HG02870 (cell line): ENCODE measurements around the gene SLC38A8.

ENCODE experiments used
- ATAC-seq: cut with Tn5 transposase; IDR thresholded peaks from one replicate; pipeline ENCODE4 v1.9.1; 2021; ENCODE audit warnings: mild to moderate bottlenecking, moderate library complexity; ENCODE audit not compliant: unreplicated experiment

The SLC38A8 gene

DNA sequence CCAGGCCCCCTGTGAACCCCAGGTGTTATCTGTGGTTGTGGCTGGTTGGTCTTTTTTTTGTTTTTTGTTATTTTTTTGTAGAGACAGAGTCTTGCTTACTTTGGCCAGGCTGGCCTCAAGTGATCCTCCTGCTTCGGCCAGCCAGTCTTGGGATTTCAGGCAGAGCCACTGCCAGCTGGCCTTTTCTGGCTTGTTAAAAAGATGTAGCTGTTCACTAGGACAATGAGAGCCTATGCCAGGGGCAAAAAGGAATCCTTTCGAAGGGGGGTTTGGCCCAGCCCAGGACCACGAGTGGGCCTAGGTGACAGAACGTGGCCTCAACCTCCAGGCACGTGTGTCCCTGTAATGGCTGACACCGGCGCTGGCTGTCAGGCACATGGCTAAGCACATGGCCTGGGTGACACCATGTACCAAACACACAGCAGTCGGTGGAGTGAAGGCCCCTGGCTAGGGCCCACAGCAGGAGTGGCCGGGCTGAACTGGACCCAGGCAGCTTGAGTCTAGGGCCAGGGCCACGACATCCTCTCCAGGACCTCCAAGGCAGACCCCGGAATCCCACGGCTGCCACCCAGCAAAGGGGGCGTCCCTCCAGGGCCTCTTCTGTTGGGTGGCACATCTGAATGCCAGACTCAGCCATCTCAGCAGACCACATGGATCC lies 6.9 kb upstream of the SLC38A8 start:
- no peak for ATAC-seq

DNA sequence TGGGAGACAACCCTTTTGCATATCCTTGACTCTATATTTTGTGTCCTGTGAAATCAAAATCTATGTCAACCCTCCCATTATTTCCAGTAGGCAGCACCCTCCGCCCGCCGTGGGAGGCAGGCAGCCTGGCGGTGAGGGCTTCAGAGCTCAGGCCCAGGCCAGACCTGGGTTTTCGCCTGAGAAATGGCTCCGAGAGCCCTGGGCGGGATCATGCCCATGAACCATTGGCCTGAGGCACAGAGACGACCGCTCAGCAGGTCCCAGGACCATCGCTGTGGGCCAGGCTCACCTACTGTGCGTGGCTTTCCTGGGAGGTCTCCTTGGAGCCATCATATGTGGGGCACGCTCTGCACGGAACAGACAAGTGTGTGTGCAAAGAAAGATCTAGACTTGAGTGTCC lies 6.3 kb upstream of the SLC38A8 start:
- ATAC-seq, result no peak

DNA sequence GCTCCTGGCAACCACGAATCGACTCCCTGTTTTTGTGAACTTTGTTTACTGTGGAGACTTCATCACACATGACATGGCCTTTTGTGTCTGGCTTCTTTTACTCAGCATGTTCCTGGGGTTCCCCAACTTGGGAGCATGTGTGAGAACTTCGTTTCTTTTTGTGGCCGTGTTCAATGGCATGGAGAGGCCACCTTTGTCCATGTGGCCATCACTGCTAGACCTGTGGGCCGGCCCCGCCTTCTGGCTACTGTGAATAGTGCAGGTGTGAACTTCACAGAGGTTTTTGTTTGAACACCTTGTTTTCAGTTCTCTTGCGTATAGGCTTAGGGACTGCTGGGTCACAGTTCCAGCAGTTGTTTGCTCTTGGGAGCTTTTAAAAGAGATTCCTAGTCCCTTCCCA lies 5.7 kb upstream of the SLC38A8 start:
- no peak for ATAC-seq

DNA sequence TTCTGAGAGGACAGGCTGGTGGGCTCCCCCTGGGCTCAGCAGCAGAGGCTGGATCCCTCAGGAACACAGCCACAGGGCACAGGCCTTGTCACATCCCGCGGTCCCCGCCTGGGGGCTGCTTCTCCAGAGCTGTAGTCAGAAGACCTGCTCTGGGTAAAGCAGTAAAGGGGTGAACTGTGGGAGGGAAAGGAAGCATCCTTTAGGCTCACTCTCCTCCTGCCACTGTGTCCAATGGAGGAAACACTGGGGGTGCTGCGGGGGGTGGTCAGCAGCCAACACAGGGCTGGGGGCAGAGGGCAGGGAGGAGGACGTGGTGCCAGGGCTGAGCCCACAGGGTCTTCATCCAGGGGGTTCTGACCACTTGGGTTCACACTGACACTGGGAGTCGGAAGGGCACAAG lies 5.0 kb upstream of the SLC38A8 start:
- ATAC-seq, result no peak

DNA sequence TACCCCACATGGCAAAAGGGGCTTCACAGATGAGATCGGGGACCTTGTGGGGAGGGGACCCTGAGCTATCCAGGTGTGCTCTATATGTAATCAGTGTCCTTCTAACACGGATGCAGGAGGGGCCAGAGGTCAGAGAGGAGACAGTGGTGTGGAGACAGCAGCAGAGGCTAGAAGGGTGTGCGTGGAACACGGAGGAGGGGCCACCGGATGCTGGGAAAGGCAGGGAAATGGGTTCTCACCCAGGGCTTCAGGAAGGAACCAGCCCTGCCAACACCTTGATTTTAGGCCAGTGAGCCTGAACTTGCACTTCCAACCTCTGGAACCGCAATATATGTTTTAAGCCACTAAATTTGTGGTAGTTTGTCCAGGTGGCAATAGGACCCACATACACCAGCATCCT lies 4.6 kb upstream of the SLC38A8 start:
- no peak for ATAC-seq

DNA sequence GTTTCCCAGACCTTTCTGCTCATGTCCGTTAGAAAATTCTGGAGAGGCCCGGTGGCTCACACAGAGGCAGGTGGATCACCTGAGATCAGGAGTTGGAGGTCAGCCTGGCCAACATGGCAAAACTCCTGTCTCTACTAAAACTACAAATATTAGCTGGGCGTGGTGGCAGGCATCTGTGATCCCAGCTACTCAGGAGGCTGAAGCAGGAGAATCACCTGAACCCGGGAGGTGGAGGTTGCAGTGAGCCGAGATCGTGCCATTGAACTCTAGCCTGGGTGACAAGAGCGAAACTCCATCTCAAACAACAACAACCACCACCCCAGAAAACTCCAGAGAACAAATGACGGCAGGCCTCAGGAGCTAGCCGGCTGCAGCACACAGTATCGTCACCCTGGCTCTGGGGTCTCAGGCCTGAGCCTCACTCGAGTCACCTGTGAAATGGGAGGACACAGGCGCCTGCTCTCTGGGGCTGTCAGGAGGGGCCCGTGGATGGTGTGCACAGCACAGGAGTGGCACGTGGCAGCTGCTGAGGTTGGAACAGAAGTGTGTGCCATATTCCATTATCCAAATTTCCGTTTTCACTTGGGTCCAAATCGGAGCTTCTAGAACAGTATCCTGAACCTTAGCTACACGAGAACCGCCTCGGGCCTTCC lies 3.3 kb upstream of the SLC38A8 start:
- ATAC-seq, result no peak

DNA sequence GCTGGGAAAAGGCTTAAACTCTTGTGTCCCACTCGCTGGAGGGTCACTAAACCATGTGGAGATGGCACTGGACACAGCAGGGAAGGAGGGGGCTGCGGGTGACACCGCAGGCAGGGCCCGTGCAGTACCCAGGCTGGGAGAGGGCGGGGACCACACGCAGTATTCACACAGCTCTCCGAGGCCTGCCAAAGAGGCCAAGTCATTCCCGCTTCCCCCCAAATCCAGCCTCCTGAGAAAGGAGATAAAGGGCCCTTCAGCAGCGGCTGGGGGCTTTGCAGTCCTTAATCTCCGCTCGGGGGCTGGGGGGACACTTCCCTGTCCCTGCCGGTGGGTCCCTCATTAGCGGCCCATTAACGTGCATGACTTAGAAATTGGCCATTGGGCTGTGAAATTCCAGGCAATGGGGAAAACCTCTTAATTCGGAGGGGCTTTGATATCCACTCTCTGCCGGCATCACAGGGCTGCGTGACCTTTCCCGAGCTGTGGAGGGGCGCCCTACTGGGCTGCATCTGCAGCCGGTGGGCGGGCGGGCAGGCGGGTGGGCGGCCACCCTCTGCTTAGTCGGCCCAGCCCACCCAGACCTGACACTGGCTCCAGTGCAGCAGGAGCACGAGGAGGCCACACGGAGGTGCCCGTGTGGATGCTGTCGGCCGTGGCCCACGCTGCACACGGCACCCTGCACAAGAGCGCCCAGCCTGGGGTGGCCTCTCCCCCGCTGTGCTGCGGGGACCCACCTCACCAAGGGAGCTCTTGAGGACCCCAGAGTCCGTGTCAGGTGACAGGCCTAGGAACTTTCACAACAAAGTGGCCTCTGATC lies 2.6 kb upstream of the SLC38A8 start:
- ATAC-seq, result no peak

DNA sequence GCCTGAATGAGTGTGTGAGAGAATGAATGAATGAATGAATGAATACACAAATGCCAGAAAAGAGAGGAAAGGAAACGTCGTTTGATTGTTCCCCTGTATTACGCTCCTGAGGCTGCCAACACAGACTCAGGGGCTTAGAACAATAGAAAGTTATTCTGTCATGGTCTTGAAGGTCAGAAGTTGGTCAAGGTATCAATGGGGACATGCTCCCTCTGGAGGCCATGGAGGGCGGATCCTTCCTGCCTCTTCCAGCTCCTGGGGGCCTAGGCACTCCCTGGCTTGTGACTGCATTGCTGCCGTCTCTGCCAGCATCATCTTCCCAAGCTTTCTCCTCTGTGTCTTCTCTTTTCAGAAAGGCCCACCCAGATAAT lies 1.5 kb upstream of the SLC38A8 start:
- no peak for ATAC-seq

DNA sequence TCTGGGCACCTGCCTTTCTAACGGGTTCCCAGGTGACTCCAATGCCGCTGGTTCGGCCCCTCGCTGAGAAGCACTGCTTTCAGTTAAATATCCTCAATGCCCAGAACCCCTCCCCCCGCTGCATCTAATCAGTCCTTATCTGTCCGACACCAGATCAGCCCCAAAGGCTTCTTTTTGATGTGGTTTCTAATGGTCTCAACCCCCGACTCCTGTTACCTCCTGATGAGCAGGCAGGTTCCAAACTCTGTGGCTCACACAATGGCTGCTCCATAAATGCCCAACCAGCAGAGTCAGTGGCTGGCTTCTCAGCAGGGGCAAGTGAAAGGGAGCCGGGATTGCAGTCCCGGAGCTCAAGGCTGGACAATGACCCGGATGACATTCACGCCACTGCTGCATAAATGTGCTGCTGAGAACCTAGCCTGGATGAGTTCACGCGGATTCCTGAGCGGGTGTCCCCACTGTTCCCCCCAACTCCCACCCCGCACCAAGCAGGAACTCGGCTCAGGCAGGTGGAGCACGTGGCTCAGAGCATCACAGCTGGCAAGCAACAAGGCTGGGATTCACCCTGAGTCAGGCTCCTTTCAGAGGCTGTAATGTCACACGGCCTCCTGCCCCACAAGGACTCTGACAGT lies 1.0 kb upstream of the SLC38A8 start:
- no peak for ATAC-seq

DNA sequence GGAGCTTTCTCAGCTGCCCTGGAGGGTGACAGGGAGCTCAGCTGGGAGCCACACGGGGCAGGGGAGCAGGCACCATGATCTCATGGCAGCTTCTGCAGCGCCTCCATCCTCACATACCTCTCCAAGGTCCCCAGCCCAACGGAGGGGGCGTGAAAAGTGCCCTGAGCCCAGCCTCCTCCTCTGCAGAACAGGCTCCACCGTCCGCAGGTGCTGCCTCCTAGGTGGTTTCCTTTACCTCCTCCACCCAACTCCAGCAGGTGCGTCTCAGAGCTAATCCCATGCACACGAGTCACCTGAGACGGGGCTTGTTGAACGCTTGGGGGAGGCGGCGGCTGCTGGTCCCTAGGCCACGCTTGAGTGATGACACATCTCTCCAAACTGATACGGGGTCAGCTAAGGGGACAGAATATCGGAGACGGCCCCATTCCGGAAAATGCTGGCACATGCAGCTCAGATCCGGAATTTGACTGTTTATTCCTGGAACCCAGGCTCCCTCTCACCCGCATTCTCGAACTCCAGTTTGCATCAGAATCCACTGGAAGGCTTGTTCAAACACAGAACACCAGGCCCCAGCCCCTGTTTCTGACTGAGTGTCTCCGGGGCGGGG lies 387 bp upstream of the SLC38A8 start:
- ATAC-seq, result no peak

DNA sequence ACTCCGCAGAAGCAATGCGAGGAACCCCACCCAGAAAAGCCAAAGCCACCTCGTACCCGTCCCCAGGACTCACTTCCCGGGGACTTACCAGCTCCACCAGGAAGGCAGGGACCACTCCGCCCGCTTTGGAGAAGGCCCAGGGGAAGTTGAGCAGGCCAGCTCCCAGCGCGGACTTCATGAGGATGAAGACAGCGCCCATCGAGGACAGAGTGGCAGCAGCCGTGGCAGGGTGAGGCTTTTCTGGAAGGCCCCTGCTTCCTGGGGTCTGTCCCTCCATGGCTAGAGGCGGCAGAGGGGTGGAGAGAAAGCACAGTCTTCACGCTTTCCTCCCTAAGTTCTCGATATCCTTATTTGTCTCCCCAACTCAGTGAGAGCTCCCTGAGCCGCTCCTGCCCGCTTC lies 714 bp downstream of the SLC38A8 start:
- ATAC-seq, result no peak

DNA sequence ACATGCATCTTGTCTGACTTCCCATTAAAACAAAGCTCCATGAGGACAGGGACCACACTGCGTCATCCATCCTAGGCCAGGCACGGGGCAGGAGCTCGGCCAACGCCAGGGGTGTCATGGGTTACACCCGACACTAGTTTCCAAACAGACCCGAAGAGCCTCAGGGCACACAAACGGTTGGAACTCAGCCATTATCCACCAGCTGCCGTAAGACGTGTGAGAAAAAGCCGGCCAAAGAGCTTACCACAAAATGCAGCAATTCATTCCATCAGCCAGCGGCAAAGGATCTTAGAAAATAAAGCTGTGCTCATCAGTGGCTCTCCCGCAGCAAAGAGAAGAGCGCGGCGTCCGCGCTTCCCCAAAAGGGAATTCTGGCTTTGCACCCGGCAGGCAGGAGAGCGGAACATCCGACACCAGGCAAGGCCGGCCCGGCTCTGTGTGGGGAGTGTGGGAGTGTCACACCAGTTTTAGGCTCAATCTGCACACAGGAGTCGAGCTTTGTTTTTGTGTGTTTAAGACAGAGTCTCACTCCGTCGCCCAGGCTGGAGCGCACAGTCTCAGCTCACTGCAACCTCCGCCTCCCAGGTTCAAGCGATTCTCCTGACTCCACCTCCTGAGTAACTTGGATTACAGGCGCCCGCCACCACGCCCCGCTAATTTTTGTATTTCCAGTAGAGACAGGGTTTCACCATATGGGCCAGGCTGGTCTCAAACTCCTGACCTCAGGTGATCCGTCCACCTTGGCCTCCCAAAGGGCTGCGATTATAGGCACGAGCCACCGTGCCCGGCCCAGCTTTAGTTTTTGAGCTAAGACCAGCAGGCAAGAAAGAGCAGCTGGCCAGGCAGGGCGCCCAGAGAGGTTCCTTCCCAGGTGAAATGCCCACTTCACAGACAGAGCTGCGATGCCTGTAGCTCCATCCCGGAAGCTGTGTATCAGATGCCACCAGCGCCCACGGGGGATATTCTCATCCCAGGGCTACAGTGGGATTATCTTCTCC lies 1.5 kb downstream of the SLC38A8 start:
- no peak for ATAC-seq

DNA sequence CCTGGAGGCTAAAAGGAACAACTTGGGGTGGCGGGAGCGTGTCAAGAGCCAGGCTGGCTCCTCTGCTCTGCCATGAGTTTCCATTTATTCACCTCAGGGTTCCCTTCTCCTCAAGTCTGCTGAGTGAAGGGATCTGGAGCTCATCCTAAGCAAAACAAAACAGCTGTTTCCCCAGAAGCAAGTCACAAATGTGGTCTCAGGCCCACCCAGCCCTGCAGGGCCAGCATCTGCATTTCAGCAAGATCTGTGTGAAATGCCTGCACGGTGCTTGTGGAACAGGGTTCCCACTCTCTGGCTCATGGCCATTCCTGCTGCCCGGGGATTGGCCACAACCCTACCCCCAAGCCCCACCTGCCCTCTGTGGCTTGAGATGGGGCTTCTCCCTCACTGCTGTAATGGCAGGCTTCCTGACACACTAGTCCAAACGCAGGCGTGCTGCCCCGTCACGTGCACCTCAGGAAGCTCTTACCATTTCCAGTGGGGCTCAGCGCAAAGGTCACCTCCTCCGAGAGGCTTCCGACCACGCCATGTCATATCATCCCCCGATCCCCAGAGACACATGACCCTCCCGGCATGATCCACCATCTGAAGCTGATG lies 2.3 kb downstream of the SLC38A8 start:
- ATAC-seq, result no peak

DNA sequence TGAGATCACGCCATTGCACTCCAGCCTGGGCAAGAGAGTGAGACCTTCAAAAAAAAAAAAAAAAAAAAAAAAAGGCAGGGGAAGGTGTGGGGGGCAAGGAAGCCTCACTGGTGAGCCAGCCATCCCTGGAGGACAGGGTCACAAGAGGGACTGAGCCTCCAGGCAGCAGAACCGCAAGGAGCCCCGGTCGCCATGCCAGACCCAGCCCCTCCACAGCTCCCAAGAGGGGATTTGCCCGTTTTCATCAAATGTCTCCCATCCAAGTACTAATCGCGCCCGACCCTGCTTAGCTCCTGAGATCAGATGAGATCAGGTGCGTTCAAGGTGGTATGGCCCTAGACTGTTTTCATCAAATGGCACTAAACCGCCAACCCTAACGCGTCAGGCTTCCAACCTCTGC lies 2.9 kb downstream of the SLC38A8 start:
- no peak for ATAC-seq

DNA sequence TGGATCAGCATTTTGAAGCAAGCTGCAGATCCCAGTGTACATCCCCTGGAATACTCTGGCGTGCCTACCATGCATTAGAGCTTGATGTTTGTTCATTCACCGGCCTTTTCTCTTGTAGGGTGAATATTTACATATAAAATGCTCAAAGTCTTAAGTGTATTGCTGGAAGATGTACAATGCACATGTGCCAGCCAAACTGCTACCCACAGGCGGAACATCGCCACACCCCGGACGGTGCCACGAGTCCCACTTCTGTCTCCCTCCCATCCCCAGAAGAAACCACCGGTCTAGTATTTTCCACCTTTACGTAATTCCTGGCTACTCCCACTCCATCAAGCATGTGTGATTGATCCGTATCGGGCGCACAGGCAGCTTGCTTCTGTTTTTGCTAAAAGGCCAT lies 4.1 kb downstream of the SLC38A8 start:
- ATAC-seq, result no peak

DNA sequence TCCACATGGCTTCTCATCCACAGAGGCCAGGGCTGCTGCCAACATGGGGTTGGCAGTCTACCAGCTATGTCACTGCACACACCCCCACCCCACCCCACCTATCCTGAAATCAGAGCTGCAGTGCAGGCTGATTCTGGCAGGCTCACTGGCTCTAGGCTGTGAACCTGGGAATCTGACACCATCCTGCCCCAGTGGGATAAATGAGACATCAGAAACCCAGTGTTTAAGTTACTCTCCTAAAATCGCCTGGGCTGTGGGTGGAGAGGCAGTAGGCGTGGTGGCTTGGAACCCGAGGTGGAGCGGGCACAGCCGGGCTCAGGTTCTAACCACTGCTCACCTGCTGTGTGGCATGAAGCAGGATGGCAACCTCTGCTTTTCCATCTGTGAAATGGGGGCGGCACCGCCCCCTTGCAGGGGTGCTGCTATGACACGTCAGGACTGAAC lies 5.6 kb downstream of the SLC38A8 start:
- ATAC-seq, result no peak

DNA sequence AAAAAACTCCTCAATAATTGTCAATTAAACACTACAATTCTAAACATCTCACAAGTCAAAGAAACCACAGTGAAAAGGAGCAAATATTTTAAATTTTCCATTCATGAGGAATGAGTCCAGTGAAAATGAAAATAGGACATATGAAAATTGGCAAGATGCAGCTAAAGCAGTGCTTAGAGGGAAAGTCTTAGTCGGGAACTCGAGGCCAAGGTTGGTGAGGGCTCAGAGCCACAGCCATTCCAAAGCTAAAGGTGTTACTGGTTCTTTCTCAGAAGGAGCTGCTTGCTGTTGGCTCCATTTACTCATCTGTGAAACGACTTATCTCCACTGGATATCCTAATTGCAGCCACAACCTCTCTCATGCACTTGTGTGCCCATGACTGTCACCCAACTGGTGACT lies 6.5 kb downstream of the SLC38A8 start:
- ATAC-seq, result no peak

DNA sequence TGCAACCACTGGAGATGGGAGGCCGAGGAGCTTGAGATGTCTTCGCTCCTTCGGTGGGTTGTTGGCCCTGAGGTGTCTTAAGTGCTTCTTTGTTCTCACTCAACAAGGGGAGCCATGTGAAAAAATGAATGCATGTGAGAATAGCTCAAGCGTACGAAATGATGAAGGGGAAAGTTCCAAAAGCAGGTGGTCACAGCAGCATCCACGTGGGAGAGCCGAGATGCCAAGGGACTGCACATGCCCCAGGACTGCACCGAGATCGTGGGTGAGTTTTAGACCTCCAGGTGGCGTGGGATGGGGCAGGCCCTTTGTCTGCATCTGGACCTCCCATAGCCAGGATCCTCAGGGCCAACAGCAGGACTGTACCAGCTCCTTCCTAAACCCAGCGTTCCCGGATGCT lies 8.1 kb downstream of the SLC38A8 start:
- no peak for ATAC-seq
